HG03571 (cell line): ENCODE data around the gene KMT2B.

ENCODE experiments used
- ATAC-seq: cut with Tn5 transposase; IDR thresholded peaks from one replicate; pipeline ENCODE4 v1.9.1; 2021; ENCODE audit not compliant: unreplicated experiment

KMT2B gene

GRCh38 chr19:35740423-35741202 is 22.8 kb downstream of the KMT2B start:
- ATAC-seq, result peak; percentile 53

GRCh38 chr19:35741203-35741515 is 23.4 kb downstream of the KMT2B start:
- ATAC-seq, result no peak

- no peak for ATAC-seq
These were observed 24.4 kb downstream of the KMT2B start, which contains the start of gene IGFLR1 for GRCh38 chr19:35742121-35742724. IGFLR1 (minus strand) TSS chr19:35742452; CDS start chr19:35741180, 1,272 bp downstream.

- ATAC-seq, result no peak
These were observed 26.0 kb downstream of the KMT2B start for GRCh38 chr19:35743640-35744429.

GRCh38 chr19:35744430-35745327 is 26.9 kb downstream of the KMT2B start:
- no peak for ATAC-seq

- peak; percentile 34 for ATAC-seq
These were observed 27.7 kb downstream of the KMT2B start, which contains the start of the genes PSENEN and U2AF1L4 for GRCh38 chr19:35745328-35746086. PSENEN (plus strand) TSS chr19:35745651; CDS start chr19:35745931, 280 bp downstream. U2AF1L4 (minus strand) TSS chr19:35745418; CDS start chr19:35745391, 27 bp downstream.

GRCh38 chr19:35746087-35746462 is 28.3 kb downstream of the KMT2B start:
- no peak for ATAC-seq

- no peak for ATAC-seq
These were observed 28.7 kb downstream of the KMT2B start for GRCh38 chr19:35746531-35746930.

GRCh38 chr19:35748106-35749020 is 30.6 kb downstream of the KMT2B start, which contains the start of gene LIN37:
LIN37 (plus strand) TSS chr19:35748576; CDS start chr19:35748725, 149 bp downstream.
- ATAC-seq, result peak; percentile 57

- no peak for ATAC-seq
These were observed 32.4 kb downstream of the KMT2B start for GRCh38 chr19:35750167-35750566.

GRCh38 chr19:35751839-35752745 is 34.3 kb downstream of the KMT2B start:
- no peak for ATAC-seq

- ATAC-seq, result no peak
These were observed 35.0 kb downstream of the KMT2B start for GRCh38 chr19:35752746-35753350.

GRCh38 chr19:35753634-35754369 is 36.0 kb downstream of the KMT2B start:
- ATAC-seq, result no peak

- ATAC-seq, result no peak
These were observed 36.7 kb downstream of the KMT2B start for GRCh38 chr19:35754370-35755130.

GRCh38 chr19:35755131-35755549 is 37.3 kb downstream of the KMT2B start:
- no peak for ATAC-seq
